Activated T-cell treated with anti-CD3 and anti-CD28 coated beads for 1 hour (primary cell): ENCODE data around the gene LDB2.

Experiments used
- DNase-seq: peaks from one replicate; pipeline ENCODE4 v3.0.0-alpha.2; 2020; ENCODE audit warnings: low read depth

LDB2 gene

GRCh38 chr4:16685536-16685935 lies 212.9 kb downstream of the LDB2 start:
- DNase-seq: no peak

GRCh38 chr4:16684935-16685334 lies 213.5 kb downstream of the LDB2 start:
- no peak for DNase-seq

- DNase-seq: no peak
These were observed 214.3 kb downstream of the LDB2 start for GRCh38 chr4:16684097-16684496.

- no peak for DNase-seq
These were observed 215.5 kb downstream of the LDB2 start for GRCh38 chr4:16682975-16683374.

GRCh38 chr4:16677001-16677944 lies 221.2 kb downstream of the LDB2 start:
- DNase-seq: no peak

- DNase-seq: no peak
These were observed 222.1 kb downstream of the LDB2 start for GRCh38 chr4:16676230-16676770.

- DNase-seq: no peak
These were observed 224.4 kb downstream of the LDB2 start for GRCh38 chr4:16674082-16674481.

GRCh38 chr4:16672421-16672820 lies 226.0 kb downstream of the LDB2 start:
- no peak for DNase-seq

- DNase-seq: no peak
These were observed 226.7 kb downstream of the LDB2 start for GRCh38 chr4:16671741-16672140.

- no peak for DNase-seq
These were observed 227.7 kb downstream of the LDB2 start for GRCh38 chr4:16670727-16671126.

- DNase-seq: no peak
These were observed 229.4 kb downstream of the LDB2 start for GRCh38 chr4:16669036-16669435.

- DNase-seq: no peak
These were observed 230.0 kb downstream of the LDB2 start for GRCh38 chr4:16668488-16668887.

- DNase-seq: no peak
These were observed 231.0 kb downstream of the LDB2 start for GRCh38 chr4:16667464-16667863.

- no peak for DNase-seq
These were observed 232.4 kb downstream of the LDB2 start for GRCh38 chr4:16665942-16666551.

- no peak for DNase-seq
These were observed 234.7 kb downstream of the LDB2 start for GRCh38 chr4:16663732-16664131.

GRCh38 chr4:16663307-16663706 lies 235.1 kb downstream of the LDB2 start:
- DNase-seq: no peak

- no peak for DNase-seq
These were observed 236.6 kb downstream of the LDB2 start for GRCh38 chr4:16661813-16662212.

- no peak for DNase-seq
These were observed 237.8 kb downstream of the LDB2 start for GRCh38 chr4:16660656-16661055.

- DNase-seq: no peak
These were observed 238.8 kb downstream of the LDB2 start for GRCh38 chr4:16659694-16660093.

GRCh38 chr4:16659079-16659478 lies 239.4 kb downstream of the LDB2 start:
- no peak for DNase-seq

- no peak for DNase-seq
These were observed 240.3 kb downstream of the LDB2 start for GRCh38 chr4:16658183-16658582.

GRCh38 chr4:16655111-16655510 lies 243.3 kb downstream of the LDB2 start:
- no peak for DNase-seq

GRCh38 chr4:16652732-16653305 lies 245.6 kb downstream of the LDB2 start:
- no peak for DNase-seq
